Brain microvascular endothelial cell (primary cell): Measurements from ENCODE around the gene PTPN14.

Experiments used
- DNase-seq: peaks from one replicate; pipeline ENCODE4 v3.0.0-alpha.2; 2020
- H3K27ac ChIP-seq: fragments of 250-450 bp; sonication (Bioruptor Pico); 2 replicates; pipeline ENCODE4 v1.5.1; 2020; ENCODE audit warnings: mild to moderate bottlenecking, moderate library complexity
- H3K27me3 ChIP-seq: fragments of 250-450 bp; sonication (Bioruptor Pico); replicated peaks from 2 replicates; pipeline ENCODE4 v1.5.1; 2020; ENCODE audit warnings: mild to moderate bottlenecking
- H3K36me3 ChIP-seq: fragments of 250-450 bp; sonication (Bioruptor Pico); replicated peaks from 2 replicates; pipeline ENCODE4 v1.5.1; 2020; ENCODE audit warnings: mild to moderate bottlenecking
- H3K4me3 ChIP-seq: 2 replicates; pipeline ENCODE4 v1.5.1; 2011; ENCODE audit warnings: low read depth, mild to moderate bottlenecking, control low read depth, low read length, moderate library complexity
- CTCF ChIP-seq: IDR thresholded peaks from 2 replicates; pipeline ENCODE4 v1.5.1; 2011; ENCODE audit warnings: low read depth, mild to moderate bottlenecking, moderate library complexity, low read length, control low read depth, inconsistent platforms; ENCODE audit errors: missing control alignments
- in situ Hi-C: cut with HindIII; loops from 2 replicates; pipeline ENCODE4 v1.10.0; 2017; ENCODE audit warnings: low sequenced_read_pairs, low pct_ligation_motif_present

The PTPN14 gene

GRCh38 chr1:214321705-214322453, 229.5 kb downstream of the PTPN14 start:
- Histone ChIP-seq H3K27me3 (no peaks in the 10 kb centered on the region), H3K27ac (no peak overlapping the region), H3K36me3 (no peaks in the 10 kb centered on the region), H3K4me3 (no peak overlapping the region)
- no peak for TF ChIP-seq CTCF
- DNase-seq, result no peak
- in situ Hi-C loops, result no loop called here

- in situ Hi-C loops, result no loop called here
- H3K27me3 ChIP-seq, result no peaks in the 10 kb centered on the region
- no peaks in the 10 kb centered on the region for H3K36me3 ChIP-seq
- H3K4me3 ChIP-seq, result no peak overlapping the region
- H3K27ac ChIP-seq, result no peak overlapping the region
- DNase-seq, result no peak
- no peak for TF ChIP-seq CTCF
Observed at GRCh38 chr1:214319938-214320337, 231.5 kb downstream of the PTPN14 start.

GRCh38 chr1:214318956-214319736, 232.3 kb downstream of the PTPN14 start:
- no peak for DNase-seq
- no peaks in the 10 kb centered on the region for H3K36me3 ChIP-seq

GRCh38 chr1:214318356-214318755, 233.0 kb downstream of the PTPN14 start:
- DNase-seq, result peak; percentile 27
- H3K4me3 ChIP-seq, result no peak overlapping the region
- H3K27ac ChIP-seq, result no peak overlapping the region
- H3K27me3 ChIP-seq, result no peaks in the 10 kb centered on the region
- in situ Hi-C loops, result no loop called here
- H3K36me3 ChIP-seq, result no peaks in the 10 kb centered on the region
- TF ChIP-seq CTCF, result no peak

More at GRCh38 chr1:214318956-214319736, 232.3 kb downstream of the PTPN14 start:
- Histone ChIP-seq H3K27ac (no peak overlapping the region), H3K4me3 (no peak overlapping the region), H3K27me3 (no peaks in the 10 kb centered on the region)
- TF ChIP-seq CTCF, result no peak
- in situ Hi-C loops, result no loop called here

GRCh38 chr1:214317734-214318133, 233.7 kb downstream of the PTPN14 start:
- Histone ChIP-seq H3K4me3 (no peak overlapping the region), H3K36me3 (no peaks in the 10 kb centered on the region), H3K27ac (no peak overlapping the region), H3K27me3 (no peaks in the 10 kb centered on the region)
- in situ Hi-C loops, result no loop called here
- DNase-seq, result no peak
- peak; percentile 39 for TF ChIP-seq CTCF
